K562 (cell line): ENCODE measurements around the gene WDR27. TPM values are rescaled to one million over a fixed set of nuclear protein-coding genes. Genes with fewer than 3 reads are reported as not detected.

ENCODE experiments used
- ATAC-seq: fragments of 200-7000 bp; cut with Tn5 transposase; 3 replicates; pipeline ENCODE4 v1.9.1; 2020; ENCODE audit warnings: moderate library complexity
- BruUV-seq: library from RNA; stranded (reverse); fragments of 400-500 nt; replicated peaks from 2 replicates; lab custom pipeline; 2021; lab: Mats Ljungman, UMichigan
- CTCF ChIA-PET: fragments of 300-600 bp; formaldehyde crosslinking; extraction: SDS; loops from one replicate; lab custom pipeline; 2021; ENCODE audit warnings: low intra/inter-chr PET ratio; lab: Yijun Ruan, JAX
- POLR2A ChIA-PET: fragments of 300-600, 350-650 bp; sonication (Branson Sonifier 250); formaldehyde crosslinking; extraction: SDS; loops from one replicate; lab custom pipeline; 2021; ENCODE audit warnings: antibody characterized with exemption, inconsistent platforms; lab: Yijun Ruan, JAX
- DNase-seq, 4 experiments: peaks; one replicate each; pipeline versions ENCODE4 v3.0.0 to v3.0.0-alpha.2; 2011 to 2018; ENCODE audit warnings: low spot score in 3 of 4, mixed read lengths in 3 of 4; ENCODE audit errors: extremely low read depth in 1 of 4
- FAIRE-seq: peaks from 2 replicates; lab custom pipeline; 2011; peaks lifted over from hg19 to GRCh38; lab: Jason Lieb, UNC
- H2AFZ ChIP-seq: 2 replicates; pipeline ENCODE4 v1.6.0; 2011; ENCODE audit warnings: low read depth, low read length, control low read depth, inconsistent platforms
- H3K27ac ChIP-seq: fragments of 200-600 bp; 3 replicates; pipeline ENCODE4 v1.8.0; 2011; ENCODE audit warnings: low read depth, mild to moderate bottlenecking, control low read depth, inconsistent platforms, low read length, moderate library complexity, mixed read lengths; ENCODE audit errors: extremely low read depth
- H3K27me3 ChIP-seq, 2 experiments: fragments of 300-600 bp in 1 of 2; 2 replicates in 1 of 2; 3 replicates in 1 of 2; pipeline versions ENCODE4 v1.6.0 to v1.8.0; 2011; ENCODE audit warnings: inconsistent platforms in 2 of 2, low read length in 2 of 2, mild to moderate bottlenecking in 1 of 2, mixed read lengths in 1 of 2, moderate library complexity in 1 of 2; ENCODE audit not compliant: control insufficient read depth in 2 of 2, insufficient read depth in 2 of 2
- H3K36me3 ChIP-seq: fragments of 300-600 bp; 3 replicates; pipeline ENCODE4 v1.8.0; 2011; ENCODE audit warnings: mild to moderate bottlenecking, low read length, inconsistent platforms; ENCODE audit not compliant: control insufficient read depth, insufficient read depth
- H3K4me1 ChIP-seq, 2 experiments: fragments of 200-600 bp in 1 of 2; replicated peaks in 1 of 2; 2 replicates in 1 of 2; 3 replicates in 1 of 2; pipeline versions ENCODE4 v1.5.1 to v1.8.0; 2011; ENCODE audit warnings: inconsistent platforms in 2 of 2, low read length in 2 of 2, mild to moderate bottlenecking in 1 of 2, mixed read lengths in 1 of 2, moderate library complexity in 1 of 2; ENCODE audit not compliant: control insufficient read depth in 2 of 2, insufficient read depth in 2 of 2
- H3K4me2 ChIP-seq: 2 replicates; pipeline ENCODE4 v1.6.1; 2011; ENCODE audit warnings: low read length, control low read depth, inconsistent platforms, mixed read lengths; ENCODE audit not compliant: insufficient read depth
- H3K4me3 ChIP-seq: fragments of 200-600 bp; sonication (generic), shearing (Covaris generic); 2 replicates; pipeline ENCODE4 v1.5.1; 2016; ENCODE audit warnings: control low read depth, inconsistent platforms
- H3K79me2 ChIP-seq: fragments of 200-600 bp; 3 replicates; pipeline ENCODE4 v1.8.0; 2011; ENCODE audit warnings: low read length, inconsistent platforms; ENCODE audit not compliant: control insufficient read depth, insufficient read depth
- H3K9ac ChIP-seq, 2 experiments: 2 replicates each; pipeline versions ENCODE4 v1.6.0 to v1.6.1; 2011; ENCODE audit warnings: low read depth in 2 of 2, low read length in 2 of 2, control low read depth in 1 of 2, inconsistent platforms in 1 of 2, mild to moderate bottlenecking in 1 of 2, mixed read lengths in 1 of 2; ENCODE audit not compliant: insufficient read depth in 1 of 2
- H3K9me1 ChIP-seq: one replicate; pipeline ENCODE4 v1.6.0; 2011; ENCODE audit warnings: inconsistent platforms, mild to moderate bottlenecking, low read length, moderate library complexity; ENCODE audit not compliant: control insufficient read depth, insufficient read depth
- H3K9me3 ChIP-seq: replicated peaks from 2 replicates; pipeline ENCODE4 v1.5.1; 2011; ENCODE audit warnings: low read depth, low read length, inconsistent platforms; ENCODE audit not compliant: control insufficient read depth, insufficient read depth
- H4K20me1 ChIP-seq: replicated peaks from 2 replicates; pipeline ENCODE4 v1.6.1; 2011; ENCODE audit warnings: low read length, inconsistent platforms, mixed read lengths; ENCODE audit not compliant: control insufficient read depth, insufficient read depth
- ATF3 ChIP-seq, 2 experiments: fragments of 450-650 bp in 1 of 2; sonication (generic) in 1 of 2; formaldehyde crosslinking in 1 of 2; IDR thresholded peaks in 1 of 2; conservative IDR thresholded peaks in 1 of 2; 2 replicates each; pipeline versions ENCODE4 v1.6.1 to v1.8.1; 2016 to 2023; ENCODE audit warnings: mild to moderate bottlenecking in 2 of 2, moderate library complexity in 2 of 2, inconsistent platforms in 1 of 2, missing genetic modification reagents in 1 of 2
- FOXA1 ChIP-seq: fragments of 450-650 bp; IDR thresholded peaks from 2 replicates; pipeline ENCODE4 v1.6.1; 2016; ENCODE audit warnings: mild to moderate bottlenecking, borderline replicate concordance
- HMGXB4 ChIP-seq: sonication (generic); formaldehyde crosslinking; IDR thresholded peaks from 2 replicates; pipeline ENCODE4 v1.8.1; 2023; ENCODE audit warnings: mild to moderate bottlenecking, missing genetic modification reagents
- NR0B1 ChIP-seq: fragments of 450-650 bp; IDR thresholded peaks from one replicate; pipeline ENCODE4 v1.6.1; 2018; ENCODE audit warnings: mild to moderate bottlenecking, moderate library complexity; ENCODE audit not compliant: partially characterized antibody
- RBFOX2 ChIP-seq: fragments of 200-400 bp; formaldehyde crosslinking; IDR thresholded peaks from 2 replicates; pipeline ENCODE4 v1.6.1; 2017; ENCODE audit warnings: low read depth, mild to moderate bottlenecking, low read length, moderate library complexity
- SOX6 ChIP-seq: fragments of 450-650 bp; IDR thresholded peaks from 2 replicates; pipeline ENCODE4 v1.6.1; 2014; ENCODE audit warnings: mild to moderate bottlenecking
- TCF15 ChIP-seq: fragments of 250-450 bp; sonication (Bioruptor Pico); IDR thresholded peaks from 2 replicates; pipeline ENCODE4 v1.8.0; 2022; ENCODE audit warnings: moderate library complexity, mild to moderate bottlenecking, inconsistent platforms
- XRCC4 ChIP-seq: IDR thresholded peaks from one replicate; pipeline ENCODE4 v1.6.1; 2011; ENCODE audit not compliant: insufficient read depth, insufficient read length; ENCODE audit errors: extremely low read depth
- YBX1 ChIP-seq: fragments of 450-650 bp; IDR thresholded peaks from 2 replicates; pipeline ENCODE4 v1.7.1; 2016; ENCODE audit warnings: mild to moderate bottlenecking
- ZNF398 ChIP-seq: fragments of 250-450 bp; sonication (Bioruptor Pico); IDR thresholded peaks from 2 replicates; pipeline ENCODE4 v1.8.0; 2021; ENCODE audit warnings: moderate library complexity, mild to moderate bottlenecking, inconsistent platforms
- ZNF408 ChIP-seq: fragments of 250-450 bp; sonication (Bioruptor Pico); IDR thresholded peaks from 2 replicates; pipeline ENCODE4 v1.4.0; 2020; ENCODE audit warnings: low read depth, mild to moderate bottlenecking, moderate library complexity
- ZNF551 ChIP-seq: fragments of 250-450 bp; sonication (Bioruptor Pico); IDR thresholded peaks from 2 replicates; pipeline ENCODE4 v1.5.0; 2021; ENCODE audit warnings: mild to moderate bottlenecking, moderate library complexity
- ZNF830 ChIP-seq: fragments of 250-450 bp; sonication (Bioruptor Pico); IDR thresholded peaks from 2 replicates; pipeline ENCODE4 v1.5.0; 2021; ENCODE audit warnings: mild to moderate bottlenecking
- ZSCAN29 ChIP-seq: fragments of 450-650 bp; IDR thresholded peaks from 2 replicates; pipeline ENCODE4 v1.6.1; 2017
- WGBS: fragments of 100-300 bp; shearing (Covaris generic); methylation state at CpG from one replicate; pipeline ENCODE4 v1.1.6; 2016; ENCODE audit warnings: low coverage, mixed read lengths; ENCODE audit not compliant: insufficient coverage; ENCODE audit errors: missing lambda C conversion rate; 5-methylcytosine and 5-hydroxymethylcytosine counted together
- in situ Hi-C: fragments of 300-500 bp; cut with MboI; formaldehyde crosslinking; loops from 4 replicates; pipeline ENCODE4 v1.15.0; 2018; ENCODE audit warnings: inconsistent platforms, mixed read lengths
- intact Hi-C: fragments of 100-400 bp; cut with micrococcal nuclease; formaldehyde crosslinking; loops from 2 replicates; pipeline ENCODE4 v1.14.2; 2022
- polyA plus RNA-seq, 8 experiments: library from polyadenylated mRNA; depleted of rRNA in 4 of 8; stranded (reverse) in 5 of 8; unstranded in 3 of 8; fragments of >200 nt; fragmentation: Nextera tagmentation in 2 of 8; fragmentation: Illumina TruSeq in 1 of 8; extraction: Ambion mirVana in 2 of 8; extraction: Trizol in 1 of 8; gene quantifications; 2 replicates each; pipeline versions ENCODE4 v1.2.1 to v1.2.3, GENCODE V29; 2011 to 2014; ENCODE audit warnings: inconsistent platforms in 1 of 8, missing spikeins in 1 of 8
- total RNA-seq, 7 experiments: library from RNA; depleted of rRNA in 6 of 7; stranded (reverse); fragments of >200 nt in 6 of 7; fragmentation: Illumina TruSeq in 2 of 7; extraction: Trizol in 2 of 7; gene quantifications; 2 replicates each; pipeline versions ENCODE4 v1.2.1 to v1.2.3, GENCODE V29; 2011 to 2021; ENCODE audit warnings: low replicate concordance in 1 of 7

The WDR27 gene
- total and polyA plus RNA-seq, 9 of the 15 experiments (the other 6 are each of a cell fraction or from before 2014, with no cell fraction given) = 4.3 to 77.2 (median 22.7) TPM

GRCh38 chr6:169533301-169534038, 168.4 kb downstream of the WDR27 start:
- no peaks in the 10 kb centered on the region for H4K20me1 ChIP-seq
- no peak overlapping the region for H2AFZ ChIP-seq
- no TSS peak for BruUV-seq
- H3K4me1 ChIP-seq = no peaks in the 10 kb centered on the region
- intact Hi-C loops (no loop called here), in situ Hi-C loops (no loop called here)
- H3K36me3 ChIP-seq = no peaks in the 10 kb centered on the region
- no peaks in the 10 kb centered on the region for H3K79me2 ChIP-seq
- ATAC-seq (no peak), DNase-seq (no peak), FAIRE-seq (no peak)
- H3K27me3 ChIP-seq = no peaks in the 10 kb centered on the region; a peak in 1 of 5 replicates
- H3K9ac ChIP-seq = no peak overlapping the region
- no peaks in the 10 kb centered on the region for H3K9me1 ChIP-seq
- CTCF ChIA-PET = no interaction called here
- H3K4me2 ChIP-seq = no peak overlapping the region
- H3K4me3 ChIP-seq = no peak overlapping the region
- no peak overlapping the region for H3K27ac ChIP-seq
- 1% methylated on average over 5 of the region's 6 CpGs for WGBS
- H3K9me3 ChIP-seq = no peaks in the 10 kb centered on the region
- POLR2A ChIA-PET = interaction anchor here (0.8 kb wide), 1 partner anchor 563 kb away, joined by 4 read pairs; no protein-coding TSS in a partner anchor
- no peak for TF ChIP-seq HMGXB4
- no peak for TF ChIP-seq YBX1
- no peak for TF ChIP-seq XRCC4
- no peak for TF ChIP-seq ZSCAN29
- no peak for TF ChIP-seq ATF3 (IDR thresholded peaks at IDR 0.05)
- TF ChIP-seq ATF3 (CRISPR knock-in tag; conservative IDR thresholded peaks at IDR 0.05) = no peak
- TF ChIP-seq TCF15 = no peak
- no peak for TF ChIP-seq FOXA1
- no peak for TF ChIP-seq RBFOX2
- no peak for TF ChIP-seq ZNF408
- TF ChIP-seq ZNF551 (CRISPR knock-in tag) = no peak
- TF ChIP-seq ZNF830 = no peak
- TF ChIP-seq ZNF398 (CRISPR knock-in tag) = no peak
- no peak for TF ChIP-seq SOX6
- no peak for TF ChIP-seq NR0B1
